C4-2B (cell line): ENCODE measurements around the gene HBA2.
A peak's percentile ranks its signal among the peaks of the same experiment; 100 is the strongest.

Experiments used
- H3K27ac ChIP-seq: fragments of 450-650 bp; 2 replicates; pipeline ENCODE4 v1.5.1; 2017
- ZFX ChIP-seq: fragments of 450-650 bp; IDR thresholded peaks from 2 replicates; pipeline ENCODE4 v1.6.1; 2017
- TF ChIP-seq, protein P1 (sequence below): fragments of 450-650 bp; conservative IDR thresholded peaks from 2 replicates; pipeline ENCODE4 v1.5.1; 2017; ENCODE audit warnings: mild to moderate bottlenecking

HBA2 gene

DNA sequence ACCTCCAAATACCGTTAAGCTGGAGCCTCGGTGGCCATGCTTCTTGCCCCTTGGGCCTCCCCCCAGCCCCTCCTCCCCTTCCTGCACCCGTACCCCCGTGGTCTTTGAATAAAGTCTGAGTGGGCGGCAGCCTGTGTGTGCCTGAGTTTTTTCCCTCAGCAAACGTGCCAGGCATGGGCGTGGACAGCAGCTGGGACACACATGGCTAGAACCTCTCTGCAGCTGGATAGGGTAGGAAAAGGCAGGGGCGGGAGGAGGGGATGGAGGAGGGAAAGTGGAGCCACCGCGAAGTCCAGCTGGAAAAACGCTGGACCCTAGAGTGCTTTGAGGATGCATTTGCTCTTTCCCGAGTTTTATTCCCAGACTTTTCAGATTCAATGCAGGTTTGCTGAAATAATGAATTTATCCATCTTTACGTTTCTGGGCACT lies 4.7 kb downstream of the HBA2 start:
- TF ChIP-seq ZFX = no peak
- TF ChIP-seq, protein P1, sequence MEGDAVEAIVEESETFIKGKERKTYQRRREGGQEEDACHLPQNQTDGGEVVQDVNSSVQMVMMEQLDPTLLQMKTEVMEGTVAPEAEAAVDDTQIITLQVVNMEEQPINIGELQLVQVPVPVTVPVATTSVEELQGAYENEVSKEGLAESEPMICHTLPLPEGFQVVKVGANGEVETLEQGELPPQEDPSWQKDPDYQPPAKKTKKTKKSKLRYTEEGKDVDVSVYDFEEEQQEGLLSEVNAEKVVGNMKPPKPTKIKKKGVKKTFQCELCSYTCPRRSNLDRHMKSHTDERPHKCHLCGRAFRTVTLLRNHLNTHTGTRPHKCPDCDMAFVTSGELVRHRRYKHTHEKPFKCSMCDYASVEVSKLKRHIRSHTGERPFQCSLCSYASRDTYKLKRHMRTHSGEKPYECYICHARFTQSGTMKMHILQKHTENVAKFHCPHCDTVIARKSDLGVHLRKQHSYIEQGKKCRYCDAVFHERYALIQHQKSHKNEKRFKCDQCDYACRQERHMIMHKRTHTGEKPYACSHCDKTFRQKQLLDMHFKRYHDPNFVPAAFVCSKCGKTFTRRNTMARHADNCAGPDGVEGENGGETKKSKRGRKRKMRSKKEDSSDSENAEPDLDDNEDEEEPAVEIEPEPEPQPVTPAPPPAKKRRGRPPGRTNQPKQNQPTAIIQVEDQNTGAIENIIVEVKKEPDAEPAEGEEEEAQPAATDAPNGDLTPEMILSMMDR = no peak

DNA sequence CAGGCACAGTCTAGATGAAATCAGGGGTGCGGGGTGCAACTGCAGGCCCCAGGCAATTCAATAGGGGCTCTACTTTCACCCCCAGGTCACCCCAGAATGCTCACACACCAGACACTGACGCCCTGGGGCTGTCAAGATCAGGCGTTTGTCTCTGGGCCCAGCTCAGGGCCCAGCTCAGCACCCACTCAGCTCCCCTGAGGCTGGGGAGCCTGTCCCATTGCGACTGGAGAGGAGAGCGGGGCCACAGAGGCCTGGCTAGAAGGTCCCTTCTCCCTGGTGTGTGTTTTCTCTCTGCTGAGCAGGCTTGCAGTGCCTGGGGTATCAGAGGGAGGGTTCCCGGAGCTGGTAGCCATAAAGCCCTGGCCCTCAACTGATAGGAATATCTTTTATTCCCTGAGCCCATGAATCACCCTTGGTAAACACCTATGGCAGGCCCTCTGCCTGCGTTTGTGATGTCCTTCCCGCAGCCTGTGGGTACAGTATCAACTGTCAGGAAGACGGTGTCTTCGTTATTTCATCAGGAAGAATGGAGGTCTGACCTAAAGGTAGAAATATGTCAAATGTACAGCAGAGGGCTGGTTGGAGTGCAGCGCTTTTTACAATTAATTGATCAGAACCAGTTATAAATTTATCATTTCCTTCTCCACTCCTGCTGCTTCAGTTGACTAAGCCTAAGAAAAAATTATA lies 5.4 kb downstream of the HBA2 start:
- H3K27ac ChIP-seq = no peak overlapping the region
- no peak for TF ChIP-seq ZFX
- TF ChIP-seq, protein P1 = no peak

More for the DNA sequence above, 4.7 kb downstream of the HBA2 start:
- no peak overlapping the region for H3K27ac ChIP-seq

DNA sequence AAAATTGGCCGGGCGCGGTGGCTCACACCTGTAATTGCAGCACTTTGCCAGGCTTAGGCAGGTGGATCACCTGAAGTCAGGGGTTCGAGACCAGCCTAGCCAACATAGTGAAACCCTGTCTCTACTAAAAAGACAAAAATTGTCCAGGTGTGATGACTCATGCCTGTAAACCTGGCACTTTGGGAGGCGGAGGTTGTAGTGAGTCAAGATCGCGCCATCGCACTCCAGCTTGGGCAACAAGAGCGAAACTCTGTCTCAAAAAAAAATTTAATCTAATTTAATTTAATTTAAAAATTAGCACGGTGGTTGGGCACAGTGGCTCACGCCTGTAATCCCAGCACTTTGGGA lies 6.0 kb downstream of the HBA2 start:
- TF ChIP-seq ZFX = no peak
- TF ChIP-seq, protein P1 = no peak

DNA sequence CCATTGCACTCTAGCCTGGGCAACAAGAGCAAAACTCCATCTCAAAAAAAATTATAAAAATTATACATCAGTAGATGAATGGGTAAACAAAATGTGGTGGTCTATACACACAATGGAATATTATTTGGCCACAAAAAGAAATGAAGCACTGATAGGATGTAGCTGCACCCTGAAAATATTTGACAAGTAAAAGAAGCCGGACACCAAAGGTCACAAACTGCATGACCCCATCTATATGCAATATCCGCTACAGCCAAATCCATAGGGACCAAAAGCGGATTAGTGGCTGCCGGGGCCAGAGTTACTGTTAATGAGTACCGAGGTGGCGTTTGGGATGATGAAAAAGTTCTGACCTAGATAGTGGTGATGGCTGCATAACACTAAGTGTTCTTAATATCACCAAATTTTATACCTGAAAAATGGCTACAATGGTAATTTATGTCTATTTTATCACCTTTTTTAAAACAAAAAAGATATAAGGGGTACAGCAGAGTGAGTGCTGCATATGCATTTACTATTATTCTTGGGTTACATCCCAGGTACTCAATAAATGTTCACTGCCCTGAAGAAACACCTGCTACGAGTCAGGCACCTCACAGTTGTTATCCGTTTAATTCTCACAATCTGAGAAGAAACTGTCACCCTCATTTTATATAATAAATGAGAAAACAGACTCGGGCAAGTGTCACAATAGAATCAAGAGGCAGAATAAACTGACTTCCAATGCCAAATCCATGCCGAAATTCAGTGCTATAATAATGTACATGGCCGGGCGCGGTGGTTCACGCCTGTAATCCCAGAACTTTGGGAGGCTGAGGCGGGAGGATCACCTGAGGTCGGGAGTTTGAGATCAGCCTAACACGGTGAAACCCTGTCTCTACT lies 6.8 kb downstream of the HBA2 start:
- no peak overlapping the region; the same call in 1 of the 2 replicates for H3K27ac ChIP-seq
- no peak for TF ChIP-seq ZFX
- TF ChIP-seq, protein P1 = no peak

More for the DNA sequence above, 6.0 kb downstream of the HBA2 start:
- no peak overlapping the region for H3K27ac ChIP-seq

DNA sequence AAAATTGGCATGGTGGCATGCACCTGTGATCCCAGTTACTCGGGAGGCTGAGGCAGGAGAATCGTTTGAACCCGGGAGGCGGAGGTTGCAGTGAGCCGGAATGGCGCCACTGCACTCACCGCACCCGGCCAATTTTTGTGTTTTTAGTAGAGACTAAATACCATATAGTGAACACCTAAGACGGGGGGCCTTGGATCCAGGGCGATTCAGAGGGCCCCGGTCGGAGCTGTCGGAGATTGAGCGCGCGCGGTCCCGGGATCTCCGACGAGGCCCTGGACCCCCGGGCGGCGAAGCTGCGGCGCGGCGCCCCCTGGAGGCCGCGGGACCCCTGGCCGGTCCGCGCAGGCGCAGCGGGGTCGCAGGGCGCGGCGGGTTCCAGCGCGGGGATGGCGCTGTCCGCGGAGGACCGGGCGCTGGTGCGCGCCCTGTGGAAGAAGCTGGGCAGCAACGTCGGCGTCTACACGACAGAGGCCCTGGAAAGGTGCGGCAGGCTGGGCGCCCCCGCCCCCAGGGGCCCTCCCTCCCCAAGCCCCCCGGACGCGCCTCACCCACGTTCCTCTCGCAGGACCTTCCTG lies 7.5 kb downstream of the HBA2 start, which contains the start of gene HBQ1:
TSS of gene HBQ1 (plus strand) at position 359 of the 575 bp plus-strand sequence. CDS start at position 387, 28 bp downstream.
- H3K27ac ChIP-seq = peak within 1 kb of the TSS; percentile 70

DNA sequence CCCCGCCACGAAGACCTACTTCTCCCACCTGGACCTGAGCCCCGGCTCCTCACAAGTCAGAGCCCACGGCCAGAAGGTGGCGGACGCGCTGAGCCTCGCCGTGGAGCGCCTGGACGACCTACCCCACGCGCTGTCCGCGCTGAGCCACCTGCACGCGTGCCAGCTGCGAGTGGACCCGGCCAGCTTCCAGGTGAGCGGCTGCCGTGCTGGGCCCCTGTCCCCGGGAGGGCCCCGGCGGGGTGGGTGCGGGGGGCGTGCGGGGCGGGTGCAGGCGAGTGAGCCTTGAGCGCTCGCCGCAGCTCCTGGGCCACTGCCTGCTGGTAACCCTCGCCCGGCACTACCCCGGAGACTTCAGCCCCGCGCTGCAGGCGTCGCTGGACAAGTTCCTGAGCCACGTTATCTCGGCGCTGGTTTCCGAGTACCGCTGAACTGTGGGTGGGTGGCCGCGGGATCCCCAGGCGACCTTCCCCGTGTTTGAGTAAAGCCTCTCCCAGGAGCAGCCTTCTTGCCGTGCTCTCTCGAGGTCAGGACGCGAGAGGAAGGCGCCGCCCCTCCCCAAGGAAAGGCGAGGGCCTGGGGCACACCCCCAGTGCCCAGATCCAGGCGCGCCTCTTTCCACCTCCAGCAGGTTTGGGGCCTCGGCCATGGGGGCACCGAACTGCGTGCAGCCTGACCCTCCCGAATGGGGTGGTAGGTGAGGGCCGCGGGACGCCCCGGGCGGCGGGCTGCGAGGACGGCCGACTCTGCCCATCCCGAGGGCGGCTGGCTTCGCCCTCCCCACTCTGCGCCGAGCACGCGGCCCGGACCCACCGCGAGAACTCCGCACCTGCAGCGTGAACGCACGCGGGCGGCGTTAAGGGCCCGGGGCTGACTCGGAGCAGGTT lies 8.2 kb downstream of the HBA2 start:
- TF ChIP-seq, protein P1 = no peak
- TF ChIP-seq ZFX = peak; percentile 42; the same call in 1 of the 2 replicates
- H3K27ac ChIP-seq = peak overlapping the region; percentile 70

More for the DNA sequence above, 7.5 kb downstream of the HBA2 start, which contains the start of gene HBQ1:
- TF ChIP-seq ZFX = no peak
- TF ChIP-seq, protein P1 = peak; percentile 83
